ENCODE data around the gene ZWINT.

DNA sequence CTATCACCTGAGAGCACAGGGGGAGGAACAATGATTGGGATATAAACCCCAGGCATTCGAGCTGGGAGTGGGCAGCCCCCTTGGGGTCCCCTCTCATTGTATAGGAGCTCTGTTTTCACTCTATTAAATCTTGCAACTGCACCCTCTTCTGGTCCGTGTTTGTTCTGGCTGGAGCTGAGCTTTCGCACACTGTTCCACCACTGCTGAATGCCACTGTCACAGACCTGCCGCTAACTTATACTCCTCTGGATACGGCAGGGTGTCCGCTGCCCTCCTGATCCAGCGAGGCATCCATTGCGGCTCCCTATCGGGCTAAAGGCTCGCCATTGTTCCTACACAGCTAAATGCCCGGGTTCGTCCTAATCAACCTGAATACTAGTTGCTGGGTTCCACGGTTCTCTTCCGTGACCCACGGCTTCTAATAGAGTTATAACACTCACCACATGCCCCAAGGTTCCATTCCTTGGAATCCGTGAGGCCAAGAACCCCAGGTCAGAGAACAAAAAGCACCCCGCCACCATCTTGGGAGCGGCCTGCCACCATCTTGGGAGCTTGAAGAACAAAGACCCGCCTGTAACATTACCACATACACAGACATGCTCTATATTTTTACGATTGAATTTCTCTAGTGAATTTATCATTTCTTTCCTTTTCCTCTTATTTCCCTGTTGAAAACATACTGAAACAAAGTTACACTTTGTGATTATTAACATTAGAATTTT, 9.0 kb downstream of the ZWINT start:
- TF ChIP-seq POLR2A (IDR thresholded peaks at IDR 0.05; ENCODE audit: extremely low read depth, insufficient read length) (no peak), MYC (IDR thresholded peaks at IDR 0.05; ENCODE audit: low read depth, low read length) (no peak)
- TF ChIP-seq, protein P1, sequence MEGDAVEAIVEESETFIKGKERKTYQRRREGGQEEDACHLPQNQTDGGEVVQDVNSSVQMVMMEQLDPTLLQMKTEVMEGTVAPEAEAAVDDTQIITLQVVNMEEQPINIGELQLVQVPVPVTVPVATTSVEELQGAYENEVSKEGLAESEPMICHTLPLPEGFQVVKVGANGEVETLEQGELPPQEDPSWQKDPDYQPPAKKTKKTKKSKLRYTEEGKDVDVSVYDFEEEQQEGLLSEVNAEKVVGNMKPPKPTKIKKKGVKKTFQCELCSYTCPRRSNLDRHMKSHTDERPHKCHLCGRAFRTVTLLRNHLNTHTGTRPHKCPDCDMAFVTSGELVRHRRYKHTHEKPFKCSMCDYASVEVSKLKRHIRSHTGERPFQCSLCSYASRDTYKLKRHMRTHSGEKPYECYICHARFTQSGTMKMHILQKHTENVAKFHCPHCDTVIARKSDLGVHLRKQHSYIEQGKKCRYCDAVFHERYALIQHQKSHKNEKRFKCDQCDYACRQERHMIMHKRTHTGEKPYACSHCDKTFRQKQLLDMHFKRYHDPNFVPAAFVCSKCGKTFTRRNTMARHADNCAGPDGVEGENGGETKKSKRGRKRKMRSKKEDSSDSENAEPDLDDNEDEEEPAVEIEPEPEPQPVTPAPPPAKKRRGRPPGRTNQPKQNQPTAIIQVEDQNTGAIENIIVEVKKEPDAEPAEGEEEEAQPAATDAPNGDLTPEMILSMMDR (IDR thresholded peaks at IDR 0.05; ENCODE audit: low read depth, low read length): no peak

Data from NB4 (cell line).